NT2/D1 (cell line): ENCODE measurements around the gene MEIOB.

Source experiments
- DNase-seq: peaks from one replicate; pipeline ENCODE4 v3.0.0-alpha.2; 2011; ENCODE audit warnings: low read depth, low spot score
- H3K27me3 ChIP-seq: 2 replicates; pipeline ENCODE4 v1.6.0; 2011; ENCODE audit warnings: mild to moderate bottlenecking; ENCODE audit not compliant: insufficient read length, insufficient read depth
- H3K36me3 ChIP-seq: 2 replicates; pipeline ENCODE4 v1.6.1; 2011; ENCODE audit warnings: mild to moderate bottlenecking, low read length, mixed read lengths; ENCODE audit not compliant: insufficient read depth, insufficient read length
- H3K4me1 ChIP-seq: 2 replicates; pipeline ENCODE4 v1.5.1; 2011; ENCODE audit not compliant: insufficient read depth, insufficient read length
- H3K4me3 ChIP-seq: 2 replicates; pipeline ENCODE4 v1.5.1; 2011; ENCODE audit warnings: low read depth; ENCODE audit not compliant: insufficient read length
- H3K9ac ChIP-seq: 2 replicates; pipeline ENCODE4 v1.6.0; 2011; ENCODE audit warnings: low read depth; ENCODE audit not compliant: insufficient read length
- H3K9me3 ChIP-seq: 2 replicates; pipeline ENCODE4 v1.5.1; 2011; ENCODE audit warnings: mild to moderate bottlenecking, low read length; ENCODE audit not compliant: insufficient read depth
- SUZ12 ChIP-seq: IDR thresholded peaks from 2 replicates; pipeline ENCODE4 v1.6.1; 2011; ENCODE audit not compliant: insufficient read length, insufficient read depth; ENCODE audit errors: extremely low read depth
- YY1 ChIP-seq: IDR thresholded peaks from 2 replicates; pipeline ENCODE4 v1.6.1; 2011; ENCODE audit not compliant: insufficient read length, insufficient read depth
- ZNF274 ChIP-seq: IDR thresholded peaks from 2 replicates; pipeline ENCODE4 v1.6.1; 2011; ENCODE audit warnings: mild to moderate bottlenecking, low read depth, low read length

The MEIOB gene

GRCh38 chr16:1834096-1834495, 37.9 kb downstream of the MEIOB start:
- no peak for DNase-seq
- Histone ChIP-seq H3K9me3 (no peaks in the 10 kb centered on the region), H3K36me3 (peaks cover 11% of the 10 kb centered on the region), H3K4me3 (no peak overlapping the region), H3K9ac (no peak overlapping the region), H3K27me3 (no peaks in the 10 kb centered on the region), H3K4me1 (no peaks in the 10 kb centered on the region)
- TF ChIP-seq ZNF274 (no peak), SUZ12 (no peak), YY1 (no peak)

DNA sequence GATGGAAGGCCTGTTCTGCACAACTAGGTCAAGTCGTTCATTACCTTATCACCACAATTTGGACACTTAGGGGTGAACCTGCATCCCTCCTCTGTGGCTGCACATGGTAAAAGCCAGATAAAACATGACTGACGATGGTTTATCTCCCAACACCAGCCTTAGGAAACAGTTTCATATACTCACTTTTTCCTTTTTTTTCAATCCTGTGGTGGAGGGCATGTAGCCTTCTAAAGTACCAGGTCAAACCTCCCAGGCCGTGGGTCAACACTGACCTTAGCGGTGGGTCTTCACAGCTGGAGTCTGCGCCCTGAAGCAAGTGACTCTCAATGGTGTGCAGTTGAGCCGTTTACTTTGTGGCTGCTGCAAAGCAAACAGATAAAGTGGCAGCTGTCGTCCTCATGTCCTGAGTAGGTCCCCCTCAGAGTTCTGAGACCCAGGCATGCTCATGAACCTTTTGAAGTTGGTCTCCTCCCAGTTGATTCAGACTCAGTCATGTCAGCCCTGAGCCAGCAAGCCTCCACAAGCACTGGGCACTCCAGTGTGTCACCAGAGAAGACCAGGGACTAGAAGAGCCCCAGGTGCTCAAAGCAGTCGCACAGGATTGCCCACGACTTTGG, 39.0 kb downstream of the MEIOB start:
- TF ChIP-seq ZNF274 (no peak), SUZ12 (no peak), YY1 (no peak)
- H3K4me1 ChIP-seq, result peaks cover 2% of the 10 kb centered on the region
- H3K9me3 ChIP-seq, result no peaks in the 10 kb centered on the region
- DNase-seq, result no peak
- H3K27me3 ChIP-seq, result no peaks in the 10 kb centered on the region
- peaks cover 17% of the 10 kb centered on the region for H3K36me3 ChIP-seq
- H3K9ac ChIP-seq, result no peak overlapping the region
- no peak overlapping the region for H3K4me3 ChIP-seq

- Histone ChIP-seq H3K9me3 (no peaks in the 10 kb centered on the region), H3K36me3 (peaks cover 17% of the 10 kb centered on the region), H3K27me3 (no peaks in the 10 kb centered on the region), H3K9ac (no peak overlapping the region), H3K4me1 (peaks cover 2% of the 10 kb centered on the region), H3K4me3 (no peak overlapping the region)
- TF ChIP-seq ZNF274 (no peak), YY1 (no peak), SUZ12 (no peak)
- DNase-seq, result no peak
Measured at GRCh38 chr16:1831186-1832075, 40.5 kb downstream of the MEIOB start.

DNA sequence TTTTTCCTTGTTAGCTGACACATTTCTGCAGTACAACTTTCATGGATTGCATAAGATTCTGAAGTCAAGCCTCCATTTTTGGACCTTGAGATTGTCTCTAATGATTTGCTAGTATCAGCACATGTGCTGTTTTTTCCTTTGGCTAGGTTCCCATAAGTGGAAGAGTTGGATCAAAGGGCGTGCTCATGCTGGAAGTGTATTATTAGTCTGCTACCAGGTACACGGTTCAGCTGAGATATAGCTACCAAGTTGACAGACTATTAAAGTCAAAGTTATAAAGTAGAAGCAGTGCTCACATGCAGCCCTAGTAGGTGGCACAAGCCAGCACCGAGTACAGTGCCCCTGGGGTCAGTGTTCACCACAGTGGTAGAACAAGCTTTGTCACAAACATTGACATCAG, 41.8 kb downstream of the MEIOB start:
- DNase-seq, result no peak
- no peak for TF ChIP-seq SUZ12
- no peak for TF ChIP-seq YY1
- TF ChIP-seq ZNF274, result no peak
- Histone ChIP-seq H3K4me3 (no peak overlapping the region), H3K9ac (no peak overlapping the region), H3K27me3 (peaks cover 6% of the 10 kb centered on the region), H3K36me3 (peaks cover 17% of the 10 kb centered on the region), H3K9me3 (no peaks in the 10 kb centered on the region), H3K4me1 (peaks cover 2% of the 10 kb centered on the region)

GRCh38 chr16:1828645-1829410, 43.1 kb downstream of the MEIOB start:
- TF ChIP-seq ZNF274 (no peak), SUZ12 (no peak), YY1 (no peak)
- Histone ChIP-seq H3K4me3 (no peak overlapping the region), H3K9ac (peak overlapping the region; percentile 28)

DNA sequence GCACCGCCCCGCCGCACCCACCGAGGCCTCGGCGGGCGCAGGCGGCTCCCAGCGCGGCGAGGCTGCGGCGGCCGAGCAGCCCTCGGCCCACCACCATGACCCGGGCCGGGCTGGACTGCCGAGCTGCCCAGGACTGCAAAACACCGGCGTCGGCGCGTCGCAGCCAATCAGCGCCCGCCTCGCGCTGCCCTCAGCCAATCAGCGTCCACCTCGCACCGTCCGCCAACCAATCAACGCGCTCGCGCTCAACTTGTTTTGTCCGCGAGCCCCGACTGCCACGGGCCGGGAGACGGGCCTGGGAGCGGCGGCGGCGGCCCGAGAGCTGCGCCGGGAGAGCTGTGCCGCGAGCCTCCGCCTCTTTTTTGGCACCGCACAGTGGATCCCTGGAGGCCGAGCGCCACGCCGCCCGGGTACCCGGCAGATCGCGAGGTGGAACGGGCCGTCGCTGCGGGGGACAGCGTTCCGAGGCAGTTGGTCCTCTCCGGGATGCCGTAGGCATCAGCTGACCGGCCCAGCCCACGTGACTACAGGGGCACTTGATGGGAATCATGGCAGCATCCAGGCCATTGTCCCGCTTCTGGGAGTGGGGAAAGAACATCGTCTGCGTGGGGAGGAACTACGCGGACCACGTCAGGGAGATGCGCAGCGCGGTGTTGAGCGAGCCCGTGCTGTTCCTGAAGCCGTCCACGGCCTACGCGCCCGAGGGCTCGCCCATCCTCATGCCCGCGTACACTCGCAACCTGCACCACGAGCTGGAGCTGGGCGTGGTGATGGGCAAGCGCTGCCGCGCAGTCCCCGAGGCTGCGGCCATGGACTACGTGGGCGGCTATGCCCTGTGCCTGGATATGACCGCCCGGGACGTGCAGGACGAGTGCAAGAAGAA, 45.0 kb downstream of the MEIOB start, which contains the start of the genes FAHD1 and HAGH:
TSS of gene FAHD1 (plus strand) at position 516 of the 883 bp plus-strand sequence. CDS start at position 549, 33 bp downstream.
TSS of gene HAGH (minus strand) at position 135 of the 883 bp plus-strand sequence. CDS start at position 97, 38 bp downstream.
- peaks cover 26% of the 10 kb centered on the region for H3K36me3 ChIP-seq
- H3K9me3 ChIP-seq, result no peaks in the 10 kb centered on the region
- H3K4me3 ChIP-seq, result peak within 1 kb of the TSS; percentile 100
- TF ChIP-seq YY1 (peak; percentile 86), SUZ12 (no peak), ZNF274 (no peak)
- H3K9ac ChIP-seq, result peak within 1 kb of the TSS; percentile 99
- DNase-seq, result peak; percentile 90
- peaks cover 12% of the 10 kb centered on the region for H3K27me3 ChIP-seq
- H3K4me1 ChIP-seq, result peaks cover 2% of the 10 kb centered on the region

More at GRCh38 chr16:1828645-1829410, 43.1 kb downstream of the MEIOB start:
- H3K9me3 ChIP-seq, result no peaks in the 10 kb centered on the region
- DNase-seq, result no peak
- H3K4me1 ChIP-seq, result peaks cover 2% of the 10 kb centered on the region
- peaks cover 12% of the 10 kb centered on the region for H3K27me3 ChIP-seq
- H3K36me3 ChIP-seq, result peaks cover 17% of the 10 kb centered on the region
